ENCODE data around the gene SHFL. TPM values are rescaled to one million over a fixed set of nuclear protein-coding genes. Genes with fewer than 3 reads are reported as not detected.

SHFL gene
- total and polyA plus RNA-seq, 2 of the 4 experiments (the other 2 are of a cell fraction), result 9.0 to 32.1 TPM

DNA sequence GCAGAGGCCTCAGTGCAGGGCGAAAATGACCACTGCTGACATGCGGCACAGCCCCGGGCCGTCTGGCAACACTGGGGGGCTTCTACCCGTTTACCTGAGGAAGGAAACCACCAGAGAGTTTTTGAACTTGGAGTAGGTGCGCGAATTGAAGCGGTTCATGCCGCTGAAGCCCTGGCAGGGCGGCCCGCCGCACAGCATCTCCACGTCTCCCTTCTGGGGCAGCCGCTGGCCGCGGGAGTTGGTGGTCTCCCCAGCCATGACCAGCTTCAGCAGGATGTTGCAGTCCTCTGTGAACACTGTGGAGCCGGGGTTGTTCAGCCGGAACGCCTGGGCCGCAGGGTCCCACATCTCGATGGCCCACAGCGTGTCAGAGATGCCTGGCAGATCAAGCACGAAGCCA is 53.8 kb downstream of the SHFL start:
- Histone ChIP-seq H3K4me1 (ENCODE audit: control insufficient read depth, insufficient read depth, low read length) (no peaks in the 10 kb centered on the region), H3K4me3 (ENCODE audit: insufficient read depth, low read depth, low read length) (no peak overlapping the region), H2BK5ac (ENCODE audit: low read depth, low read length, poor library complexity, severe bottlenecking) (no peak overlapping the region), H3K36me3 (ENCODE audit: control insufficient read depth, insufficient read depth, low read length) (peaks cover 84% of the 10 kb centered on the region), H2AK9ac (replicated peaks; ENCODE audit: low read depth, low read length, poor library complexity) (no peak overlapping the region), H3K27me3 (ENCODE audit: control insufficient read depth, insufficient read depth, low read length) (no peaks in the 10 kb centered on the region), H3K27ac (ENCODE audit: insufficient read depth, low read length) (no peak overlapping the region), H4K5ac (ENCODE audit: low read depth, low read length) (no peak overlapping the region), H3K79me1 (ENCODE audit: low read depth in 1 of 2, low read length in 2 of 2) (peaks cover 10 to 11% of the 10 kb centered on the region in 2 experiments; a peak in 3 of 4 replicates), H3K9me3 (ENCODE audit: control insufficient read depth, insufficient read depth, low read length) (no peaks in the 10 kb centered on the region), H2AK5ac (ENCODE audit: low read depth, low read length) (no peak overlapping the region), H4K8ac (ENCODE audit: low read depth in 2 of 2, low read length in 2 of 2) (no peak overlapping the region), H2BK20ac (ENCODE audit: low read depth, low read length) (no peak overlapping the region), H3K9me1 (ENCODE audit: insufficient read depth, low read length) (no peaks in the 10 kb centered on the region), H3K4ac (ENCODE audit: low read depth, low read length) (no peak overlapping the region), H4K91ac (ENCODE audit: insufficient read depth, low read depth, low read length) (no peak overlapping the region), H2BK120ac (ENCODE audit: low read depth, low read length) (no peak overlapping the region), H2BK15ac (ENCODE audit: low read depth, low read length) (no peak overlapping the region), H3K4me2 (ENCODE audit: low read depth, low read length) (no peak overlapping the region), H2AFZ (replicated peaks; ENCODE audit: low read length, poor library complexity) (no peak overlapping the region), H3K23ac (ENCODE audit: low read depth, low read length) (no peak overlapping the region), H3K14ac (replicated peaks; ENCODE audit: low read depth, low read length) (no peak overlapping the region), H3K9ac (ENCODE audit: low read depth, low read length) (no peak overlapping the region), H3K56ac (ENCODE audit: extremely low read depth, insufficient read depth, low read length) (no peak overlapping the region), H4K20me1 (ENCODE audit: insufficient read depth, low read length) (peaks cover 4% of the 10 kb centered on the region; the same call in 1 of the 2 replicates), H3K18ac (ENCODE audit: low read depth, low read length) (no peak overlapping the region)
- POLR2A ChIA-PET (ENCODE audit: unreplicated experiment), result no interaction called here
- dilution Hi-C loops (cut with HindIII; ENCODE audit: low sequenced_read_pairs, unreplicated experiment) (no loop called here), in situ Hi-C loops (cut with MboI; ENCODE audit: low sequenced_read_pairs) (no loop called here), intact Hi-C loops (cut with micrococcal nuclease) (no loop called here)
- no TSS peak for BruUV-seq (replicated peaks)
- 100% methylated on average over 12 of the region's 23 CpGs; no CpG with 5 or more reads in 1 of the 2 experiments for WGBS, 2 experiments (ENCODE audit: extremely low coverage in 2 of 2, insufficient read length in 1 of 2)
- no peak for ATAC-seq (ENCODE audit: low read depth)
- TF ChIP-seq SMC3 (IDR thresholded peaks at IDR 0.05; ENCODE audit: low read depth, low read length), result no peak
- CTCF ChIA-PET, result no interaction called here
- no peak for DNase-seq

Data from IMR-90 (cell line).